ENCODE measurements around the gene LRRC57.
A peak's percentile ranks its signal among the peaks of the same experiment; 100 is the strongest.

LRRC57 gene

GRCh38 chr15:42490671-42491538 lies 57.7 kb downstream of the LRRC57 start, which contains the start of gene ZNF106:
TSS of gene ZNF106 (minus strand) at chr15:42491141. CDS start at chr15:42472289, 18,852 bp downstream.
- peak; percentile 49 to 92 (median 88) for DNase-seq

- peak in 1 of 14 donors; percentile 36 for DNase-seq
These were observed 58.3 kb downstream of the LRRC57 start for GRCh38 chr15:42490291-42490670.

Data from C1 segment of cervical spinal cord (tissue), 14 donors.